Measurements from ENCODE around the gene ZNF497. TPM values are rescaled to one million over a fixed set of nuclear protein-coding genes. Genes with fewer than 3 reads are reported as not detected.

Gene ZNF497
- total RNA-seq, 4 donors from 2014 or later: 7.1 to 16.2 (median 8.1) TPM

GRCh38 chr19:58332697-58333096, 29.9 kb downstream of the ZNF497 start:
- Histone ChIP-seq H3K9me3 (no peaks in the 10 kb centered on the region), H3K27ac (no peak overlapping the region), H3K4me3 (replicated peaks in 1 of 3) (no peak overlapping the region), H3K36me3 (peaks cover 8 to 16% of the 10 kb centered on the region in 2 donors), H3K27me3 (no peaks in the 10 kb centered on the region), H3K4me1 (peaks cover 7 to 9% of the 10 kb centered on the region in 2 donors)
- intact Hi-C loops (cut with DNase I): no loop called here
- TF ChIP-seq POLR2A (IDR thresholded peaks at IDR 0.05) (no peak), CTCF (IDR thresholded peaks at IDR 0.05) (no peak)
- 90 to 93% methylated on average over 1 of the region's 1 CpG for WGBS, 2 donors
- DNase-seq: no peak

GRCh38 chr19:58330458-58330857, 32.1 kb downstream of the ZNF497 start:
- H3K27me3 ChIP-seq: no peaks in the 10 kb centered on the region
- WGBS, 2 donors: 73 to 90% methylated on average over 4 of the region's 4 CpGs
- H3K27ac ChIP-seq: no peak overlapping the region
- no peaks in the 10 kb centered on the region for H3K9me3 ChIP-seq
- TF ChIP-seq CTCF (IDR thresholded peaks at IDR 0.05) (no peak), POLR2A (IDR thresholded peaks at IDR 0.05) (no peak)
- peaks cover 17 to 20% of the 10 kb centered on the region in 2 donors for H3K4me1 ChIP-seq
- no peak for DNase-seq
- intact Hi-C loops (cut with DNase I): no loop called here
- no peak overlapping the region for H3K4me3 ChIP-seq (replicated peaks in 1 of 3)
- peaks cover 7% of the 10 kb centered on the region in 2 donors for H3K36me3 ChIP-seq

GRCh38 chr19:58328999-58329398, 33.6 kb downstream of the ZNF497 start:
- intact Hi-C loops (cut with DNase I): loop anchor here (10.0 kb wide), 1 partner anchor 56 kb away; the partner anchor contains the start of genes RPS5 and ZNF837
- no peak overlapping the region for H3K4me3 ChIP-seq (replicated peaks in 1 of 3)

GRCh38 chr19:58326914-58327726, 35.4 kb downstream of the ZNF497 start, which contains the start of gene ZSCAN22:
TSS of gene ZSCAN22 (plus strand) at chr19:58326994. CDS start at chr19:58334803, 7,809 bp downstream.
- Histone ChIP-seq H3K36me3 (no peaks in the 10 kb centered on the region), H3K27me3 (no peaks in the 10 kb centered on the region), H3K27ac (peak within 1 kb of the TSS; percentile 65 to 92 (median 73)), H3K4me3 (replicated peaks in 1 of 3) (peak within 1 kb of the TSS; percentile 44 to 67 (median 50)), H3K9me3 (no peaks in the 10 kb centered on the region), H3K4me1 (peaks cover 17 to 22% of the 10 kb centered on the region in 2 donors)
- intact Hi-C loops (cut with DNase I): loop anchor here (10.0 kb wide), 1 partner anchor 58 kb away; the partner anchor contains the start of genes RPS5 and ZNF837
- DNase-seq: peak; percentile 96 to 97
- 0 to 1% methylated on average over 40 to 48 of the region's 62 CpGs for WGBS, 2 donors
- TF ChIP-seq CTCF (IDR thresholded peaks at IDR 0.05): peak in 1 of 6 experiments; percentile 7
- TF ChIP-seq POLR2A (IDR thresholded peaks at IDR 0.05): peak in 1 of 2 donors; percentile 60

More at GRCh38 chr19:58328999-58329398, 33.6 kb downstream of the ZNF497 start:
- H3K27ac ChIP-seq: no peak overlapping the region
- peaks cover 17 to 22% of the 10 kb centered on the region in 2 donors for H3K4me1 ChIP-seq
- H3K9me3 ChIP-seq: no peaks in the 10 kb centered on the region
- WGBS, 2 donors: 52 to 61% methylated on average over 10 of the region's 10 CpGs
- no peaks in the 10 kb centered on the region for H3K36me3 ChIP-seq
- DNase-seq: no peak
- H3K27me3 ChIP-seq: no peaks in the 10 kb centered on the region
- no peak for TF ChIP-seq CTCF (IDR thresholded peaks at IDR 0.05)
- TF ChIP-seq POLR2A (IDR thresholded peaks at IDR 0.05): no peak

- TF ChIP-seq POLR2A (IDR thresholded peaks at IDR 0.05) (no peak), CTCF (IDR thresholded peaks at IDR 0.05) (no peak)
- Histone ChIP-seq H3K4me1 (peaks cover 17 to 22% of the 10 kb centered on the region in 2 donors), H3K36me3 (no peaks in the 10 kb centered on the region), H3K27me3 (no peaks in the 10 kb centered on the region), H3K27ac (peak overlapping the region in 2 of 3 donors; percentile 73 to 92), H3K9me3 (no peaks in the 10 kb centered on the region), H3K4me3 (replicated peaks in 1 of 3) (peak overlapping the region; percentile 44 to 67 (median 50))
- no peak for DNase-seq
- intact Hi-C loops (cut with DNase I): loop anchor here (10.0 kb wide), 1 partner anchor 58 kb away; the partner anchor contains the start of genes RPS5 and ZNF837
- WGBS, 2 donors: 2 to 6% methylated on average over 9 of the region's 9 CpGs
Observed at GRCh38 chr19:58326501-58326913, 36.0 kb downstream of the ZNF497 start.

Measured in thyroid gland (tissue), 4 donors.